Astrocyte (in vitro differentiated cells and primary cell): ENCODE data around the gene TACR1.

Source experiments
- CTCF ChIP-seq: IDR thresholded peaks from 2 replicates; pipeline ENCODE4 v1.5.1; 2011; ENCODE audit warnings: low read depth, mild to moderate bottlenecking, inconsistent platforms, low read length, moderate library complexity; ENCODE audit not compliant: insufficient read depth
- EZH2 ChIP-seq: IDR thresholded peaks from 2 replicates; pipeline ENCODE4 v1.6.1; 2012; ENCODE audit warnings: mild to moderate bottlenecking, low read length, inconsistent platforms; ENCODE audit not compliant: insufficient read depth

- TF ChIP-seq CTCF (no peak), EZH2 (no peak)
Observed at GRCh38 chr2:75035444-75036353, 163.6 kb downstream of the TACR1 start.
